H1 (cell line): ENCODE measurements around the gene PTPN5. TPM values are rescaled to one million over a fixed set of nuclear protein-coding genes. Genes with fewer than 3 reads are reported as not detected.

Experiments
- CTCF ChIA-PET: fragments of 300-600 bp; sonication (Branson Sonifier 250); formaldehyde crosslinking; loops from one replicate; lab custom pipeline; 2021; ENCODE audit not compliant: partially characterized antibody; lab: Charles Lee
- POLR2A ChIA-PET: fragments of 300-600 bp; sonication (Branson Sonifier 250); formaldehyde crosslinking; loops from one replicate; lab custom pipeline; 2021; ENCODE audit warnings: inconsistent platforms; ENCODE audit not compliant: partially characterized antibody; lab: Charles Lee
- DNase-seq, 2 experiments: peaks; one replicate each; pipeline versions ENCODE4 v3.0.0 to v3.0.0-alpha.2; 2010 to 2022; ENCODE audit warnings: low spot score in 2 of 2, low read depth in 1 of 2, mixed read lengths in 1 of 2
- FAIRE-seq: peaks from 2 replicates; lab custom pipeline; 2011; peaks lifted over from hg19 to GRCh38; lab: Jason Lieb, UNC
- H2AFZ ChIP-seq: 2 replicates; pipeline ENCODE4 v1.8.1; 2012; ENCODE audit warnings: low read length, inconsistent platforms
- H2AK5ac ChIP-seq: 2 replicates; pipeline ENCODE4 v1.6.1; 2013; ENCODE audit warnings: low read depth, low read length
- H2BK120ac ChIP-seq: replicated peaks from 2 replicates; pipeline ENCODE3; 2013; ENCODE audit warnings: low read depth, low read length, inconsistent platforms
- H2BK12ac ChIP-seq: 2 replicates; pipeline ENCODE4 v1.6.1; 2013; ENCODE audit warnings: low read depth, low read length
- H2BK15ac ChIP-seq: 2 replicates; pipeline ENCODE4 v1.6.1; 2013; ENCODE audit warnings: low read length
- H2BK20ac ChIP-seq: 2 replicates; pipeline ENCODE4 v1.6.1; 2013; ENCODE audit warnings: low read length
- H2BK5ac ChIP-seq: 2 replicates; pipeline ENCODE4 v1.6.1; 2013; ENCODE audit warnings: low read depth, low read length
- H3K14ac ChIP-seq: 2 replicates; pipeline ENCODE4 v1.6.1; 2013; ENCODE audit warnings: inconsistent platforms; ENCODE audit not compliant: insufficient read length
- H3K18ac ChIP-seq: 2 replicates; pipeline ENCODE4 v1.6.1; 2013; ENCODE audit warnings: low read length; ENCODE audit errors: extremely low read depth
- H3K23ac ChIP-seq: 2 replicates; pipeline ENCODE4 v1.6.1; 2013; ENCODE audit warnings: inconsistent platforms; ENCODE audit not compliant: insufficient read length
- H3K23me2 ChIP-seq: 2 replicates; pipeline ENCODE4 v1.6.1; 2013; ENCODE audit warnings: low read depth, low read length
- H3K27ac ChIP-seq: 2 replicates; pipeline ENCODE4 v1.6.1; 2011; ENCODE audit warnings: low read depth, low read length, inconsistent platforms
- H3K27me3 ChIP-seq, 4 experiments: replicated peaks in 1 of 4; 1 replicate in 1 of 4; 2 replicates in 3 of 4; pipeline versions ENCODE4 v1.6.1 to v1.8.1; 2011 to 2013; ENCODE audit warnings: low read length in 3 of 4, mild to moderate bottlenecking in 3 of 4, inconsistent platforms in 2 of 4, mixed read lengths in 2 of 4, moderate library complexity in 1 of 4; ENCODE audit not compliant: control insufficient read depth in 3 of 4, insufficient read depth in 3 of 4; ENCODE audit errors: extremely low read depth in 1 of 4
- H3K36me3 ChIP-seq, 4 experiments: 2 replicates each; pipeline versions ENCODE4 v1.6.1 to v1.8.1; 2011 to 2013; ENCODE audit warnings: mild to moderate bottlenecking in 4 of 4, low read length in 3 of 4, moderate library complexity in 2 of 4, control low read depth in 1 of 4, inconsistent platforms in 1 of 4; ENCODE audit not compliant: insufficient read depth in 4 of 4, control insufficient read depth in 2 of 4
- H3K4ac ChIP-seq: replicated peaks from 2 replicates; pipeline ENCODE3; 2013; ENCODE audit warnings: low read length, low read depth, mixed read lengths, inconsistent platforms; ENCODE audit not compliant: insufficient read length
- H3K4me1 ChIP-seq, 4 experiments: replicated peaks in 1 of 4; 1 replicate in 1 of 4; 2 replicates in 3 of 4; pipeline versions ENCODE4 v1.6.1 to v1.8.1; 2011 to 2013; ENCODE audit warnings: low read length in 3 of 4, inconsistent platforms in 2 of 4, mixed read lengths in 1 of 4; ENCODE audit not compliant: insufficient read depth in 4 of 4, control insufficient read depth in 3 of 4
- H3K4me2 ChIP-seq, 2 experiments: 2 replicates each; pipeline versions ENCODE4 v1.6.1 to v1.8.1; 2011 to 2013; ENCODE audit warnings: low read depth in 2 of 2, low read length in 2 of 2, control low read depth in 1 of 2, inconsistent platforms in 1 of 2, mild to moderate bottlenecking in 1 of 2; ENCODE audit not compliant: insufficient read depth in 1 of 2
- H3K4me3 ChIP-seq, 4 experiments: fragments of 200-600, 300-600 bp in 1 of 4; sonication (generic), shearing (Covaris generic), sonication (Bioruptor Twin) in 1 of 4; 2 replicates each; pipeline versions ENCODE4 v1.5.1 to v1.8.1; 2011 to 2016; ENCODE audit warnings: low read length in 4 of 4, low read depth in 3 of 4, control low read depth in 2 of 4, inconsistent platforms in 2 of 4, mild to moderate bottlenecking in 2 of 4, mixed read lengths in 1 of 4, moderate library complexity in 1 of 4; ENCODE audit not compliant: insufficient read depth in 2 of 4; ENCODE audit errors: extremely low read depth in 1 of 4
- H3K56ac ChIP-seq: replicated peaks from 2 replicates; pipeline ENCODE3; 2013; ENCODE audit warnings: low read depth, mild to moderate bottlenecking, mixed read lengths, low read length, inconsistent platforms; ENCODE audit not compliant: insufficient read length
- H3K79me1 ChIP-seq: 2 replicates; pipeline ENCODE4 v1.6.1; 2013; ENCODE audit warnings: low read depth, low read length, control low read depth
- H3K79me2 ChIP-seq, 2 experiments: 2 replicates each; pipeline versions ENCODE4 v1.6.1 to v1.8.1; 2012 to 2013; ENCODE audit warnings: low read length in 2 of 2, mild to moderate bottlenecking in 2 of 2, inconsistent platforms in 1 of 2; ENCODE audit not compliant: insufficient read depth in 2 of 2, control insufficient read depth in 1 of 2
- H3K9ac ChIP-seq, 4 experiments: replicated peaks in 1 of 4; 1 replicate in 1 of 4; 2 replicates in 3 of 4; pipeline versions ENCODE4 v1.6.1 to v1.8.1; 2011 to 2013; ENCODE audit warnings: low read depth in 3 of 4, low read length in 3 of 4, control low read depth in 2 of 4, mild to moderate bottlenecking in 2 of 4, moderate library complexity in 2 of 4, inconsistent platforms in 1 of 4; ENCODE audit errors: extremely low read depth in 1 of 4
- H3K9me3 ChIP-seq, 2 experiments: 2 replicates each; pipeline versions ENCODE4 v1.6.1 to v1.8.1; 2012 to 2013; ENCODE audit warnings: mild to moderate bottlenecking in 2 of 2, moderate library complexity in 2 of 2, control low read depth in 1 of 2, inconsistent platforms in 1 of 2, low read depth in 1 of 2, low read length in 1 of 2, mixed read lengths in 1 of 2; ENCODE audit not compliant: insufficient read depth in 2 of 2
- H4K20me1 ChIP-seq, 2 experiments: replicated peaks in 1 of 2; 2 replicates each; pipeline versions ENCODE3 to v1.8.1; 2011 to 2013; ENCODE audit warnings: inconsistent platforms in 2 of 2, low read length in 2 of 2, mild to moderate bottlenecking in 1 of 2; ENCODE audit not compliant: insufficient read depth in 2 of 2, control insufficient read depth in 1 of 2
- H4K5ac ChIP-seq: 2 replicates; pipeline ENCODE4 v1.6.1; 2013; ENCODE audit warnings: low read length, low read depth, mixed read lengths, inconsistent platforms; ENCODE audit not compliant: insufficient read length
- H4K8ac ChIP-seq: 2 replicates; pipeline ENCODE4 v1.8.0; 2013; ENCODE audit warnings: mild to moderate bottlenecking, moderate library complexity, low read length, inconsistent platforms; ENCODE audit not compliant: insufficient read depth; ENCODE audit errors: extremely low read depth
- H4K91ac ChIP-seq: replicated peaks from 2 replicates; pipeline ENCODE3; 2013; ENCODE audit warnings: low read length, mixed read lengths, inconsistent platforms; ENCODE audit not compliant: insufficient read length
- ASH2L ChIP-seq: fragments of 200-600, 300-600 bp; sonication (generic); IDR thresholded peaks from one replicate; pipeline ENCODE4 v1.7.1; 2017; ENCODE audit warnings: low read length
- CTBP2 ChIP-seq: IDR thresholded peaks from 2 replicates; pipeline ENCODE4 v1.7.0; 2011; ENCODE audit warnings: borderline replicate concordance, mild to moderate bottlenecking, moderate library complexity, mixed read lengths, low read length; ENCODE audit not compliant: insufficient read depth, insufficient read length
- GABPA ChIP-seq: IDR thresholded peaks from 2 replicates; pipeline ENCODE4 v1.6.1; 2011; ENCODE audit warnings: mild to moderate bottlenecking, low read length, moderate library complexity, borderline replicate concordance; ENCODE audit not compliant: insufficient read depth
- KDM1A ChIP-seq: fragments of 200-600, 300-600 bp; sonication (generic); IDR thresholded peaks from 2 replicates; pipeline ENCODE4 v1.7.1; 2016; ENCODE audit warnings: mild to moderate bottlenecking, low read length, borderline replicate concordance
- POU5F1 ChIP-seq: IDR thresholded peaks from 2 replicates; pipeline ENCODE4 v1.6.1; 2011; ENCODE audit warnings: low read depth, mild to moderate bottlenecking, low read length, moderate library complexity
- SP1 ChIP-seq: IDR thresholded peaks from 2 replicates; pipeline ENCODE4 v1.6.1; 2011; ENCODE audit warnings: low read depth, low read length
- WGBS, 2 experiments: shearing (Covaris generic) in 1 of 2; methylation state at CpG; one replicate each; pipeline versions ENCODE4 v1.1.6 to v1.1.7; 2013 to 2015; ENCODE audit warnings: low lambda C conversion rate in 2 of 2, mixed read lengths in 2 of 2, inconsistent platforms in 1 of 2, low coverage in 1 of 2, missing lambda C conversion rate in 1 of 2; ENCODE audit not compliant: insufficient replicate concordance in 2 of 2, insufficient coverage in 1 of 2, insufficient read length in 1 of 2; ENCODE audit errors: extremely low coverage in 1 of 2, missing lambda C conversion rate in 1 of 2; 5-methylcytosine and 5-hydroxymethylcytosine counted together
- polyA plus RNA-seq, 7 experiments: library from polyadenylated mRNA; depleted of rRNA in 3 of 7; stranded (reverse) in 5 of 7; unstranded in 2 of 7; fragments of >200 nt in 5 of 7; fragments of 200-250 nt in 2 of 7; gene quantifications; 1 replicate in 5 of 7; 2 replicates in 1 of 7; 4 replicates in 1 of 7; pipeline versions ENCODE4 v1.2.1 to v1.2.3, GENCODE V29; 2011 to 2013; ENCODE audit warnings: missing spikeins in 2 of 7, mixed read lengths in 2 of 7
- total RNA-seq: library from RNA; stranded (reverse); fragmentation: NEBNext Ultra II Directional; extraction: Animal tissue kit (Norgen Biotek cat#: 25700); gene quantifications from 2 replicates; pipeline ENCODE4 v1.2.1, GENCODE V29; 2021

PTPN5 gene
- total and polyA plus RNA-seq, 2 of the 8 experiments (the other 6 are each of a cell fraction or from before 2014, with no cell fraction given), result 8.4 to 12.9 TPM

DNA sequence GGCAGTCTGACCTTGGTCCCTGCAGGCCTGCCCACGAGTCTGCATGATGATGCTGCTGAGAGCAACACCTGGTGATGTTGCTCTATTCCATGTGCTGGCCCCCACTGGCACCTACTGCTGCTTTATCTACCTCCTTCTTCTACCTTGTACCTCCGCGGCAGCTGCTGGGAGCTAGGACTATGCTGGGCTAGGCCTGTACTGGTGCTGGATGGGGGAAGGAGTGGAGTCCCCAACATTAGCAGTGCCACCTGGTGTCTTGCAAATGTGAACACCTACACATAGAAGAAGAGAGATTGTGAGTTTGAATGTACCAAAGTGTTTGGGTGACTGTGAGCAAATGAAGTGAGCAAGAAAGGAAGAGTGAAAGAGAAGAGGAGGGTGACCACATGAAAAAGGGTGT lies 30.5 kb downstream of the PTPN5 start:
- H2BK12ac ChIP-seq, result no peak overlapping the region
- H3K9ac ChIP-seq, result no peak overlapping the region
- H2BK120ac ChIP-seq, result no peak overlapping the region
- ChIA-PET CTCF (interaction anchor here (1.3 to 13.9 kb wide), 11 partner anchors 9 to 209 kb away, joined by 3 to 244 read pairs (median 7); no protein-coding TSS in a partner anchor), POLR2A (no interaction called here)
- no peak for TF ChIP-seq GABPA
- no peak for TF ChIP-seq POU5F1
- TF ChIP-seq SP1, result no peak
- no peak for TF ChIP-seq CTBP2
- TF ChIP-seq KDM1A, result no peak
- TF ChIP-seq ASH2L, result no peak
- H4K5ac ChIP-seq, result no peak overlapping the region
- H3K27ac ChIP-seq, result no peak overlapping the region
- no peaks in the 10 kb centered on the region for H3K79me1 ChIP-seq
- H3K14ac ChIP-seq, result no peak overlapping the region
- H3K4me3 ChIP-seq, result no peak overlapping the region
- no peak overlapping the region for H3K18ac ChIP-seq
- H4K91ac ChIP-seq, result no peak overlapping the region
- no peak overlapping the region for H2BK20ac ChIP-seq
- no peak overlapping the region for H4K8ac ChIP-seq
- DNase-seq, result no peak
- H2BK15ac ChIP-seq, result no peak overlapping the region
- no peaks in the 10 kb centered on the region for H3K4me1 ChIP-seq
- no peak overlapping the region for H3K23ac ChIP-seq
- no peak overlapping the region for H3K4ac ChIP-seq
- H3K9me3 ChIP-seq, result no peaks in the 10 kb centered on the region
- 94% methylated on average over 3 of the region's 3 CpGs; no CpG with 5 or more reads in 1 of the 2 experiments for WGBS, 2 experiments
- H2AK5ac ChIP-seq, result no peak overlapping the region
- no peaks in the 10 kb centered on the region for H3K36me3 ChIP-seq
- H3K4me2 ChIP-seq, result no peak overlapping the region
- no peak overlapping the region for H2BK5ac ChIP-seq
- no peak overlapping the region for H2AFZ ChIP-seq
- H3K27me3 ChIP-seq, result no peaks in the 10 kb centered on the region
- FAIRE-seq, result no peak
- H4K20me1 ChIP-seq, result no peaks in the 10 kb centered on the region
- H3K56ac ChIP-seq, result no peak overlapping the region
- H3K23me2 ChIP-seq, result no peaks in the 10 kb centered on the region
- H3K79me2 ChIP-seq, result no peaks in the 10 kb centered on the region
